ENCODE data around the gene ALG14.

Gene ALG14

GRCh38 chr1:95004013-95004412 is 68.7 kb downstream of the ALG14 start:
- H3K4me3 ChIP-seq (ENCODE audit: low read depth, low read length) = no peak overlapping the region
- DNase-seq = no peak

GRCh38 chr1:95003433-95003738 is 69.4 kb downstream of the ALG14 start:
- no peak for TF ChIP-seq CTCF (IDR thresholded peaks at IDR 0.05; ENCODE audit: low read depth, low read length, missing control alignments)
- no peaks in the 10 kb centered on the region for H3K36me3 ChIP-seq (replicated peaks)
- DNase-seq = no peak
- H3K4me3 ChIP-seq (ENCODE audit: low read depth, low read length) = no peak overlapping the region
- no peak overlapping the region for H3K27ac ChIP-seq
- in situ Hi-C loops (cut with HindIII; ENCODE audit: low pct_ligation_motif_present, low sequenced_read_pairs) = no loop called here
- no peaks in the 10 kb centered on the region for H3K27me3 ChIP-seq (replicated peaks)

More at GRCh38 chr1:95004013-95004412, 68.7 kb downstream of the ALG14 start:
- no peaks in the 10 kb centered on the region for H3K27me3 ChIP-seq (replicated peaks)
- no peaks in the 10 kb centered on the region for H3K36me3 ChIP-seq (replicated peaks)
- in situ Hi-C loops (cut with HindIII; ENCODE audit: low pct_ligation_motif_present, low sequenced_read_pairs) = no loop called here
- no peak overlapping the region for H3K27ac ChIP-seq
- no peak for TF ChIP-seq CTCF (IDR thresholded peaks at IDR 0.05; ENCODE audit: low read depth, low read length, missing control alignments)

- no peaks in the 10 kb centered on the region for H3K27me3 ChIP-seq (replicated peaks)
- peak overlapping the region; percentile 0 for H3K27ac ChIP-seq
- in situ Hi-C loops (cut with HindIII; ENCODE audit: low pct_ligation_motif_present, low sequenced_read_pairs) = no loop called here
- no peak for TF ChIP-seq CTCF (IDR thresholded peaks at IDR 0.05; ENCODE audit: low read depth, low read length, missing control alignments)
- no peak overlapping the region for H3K4me3 ChIP-seq (ENCODE audit: low read depth, low read length)
- DNase-seq = no peak
- no peaks in the 10 kb centered on the region for H3K36me3 ChIP-seq (replicated peaks)
These were observed 70.0 kb downstream of the ALG14 start for GRCh38 chr1:95002540-95003432.

- no peak overlapping the region for H3K4me3 ChIP-seq (ENCODE audit: low read depth, low read length)
- TF ChIP-seq CTCF (IDR thresholded peaks at IDR 0.05; ENCODE audit: low read depth, low read length, missing control alignments) = no peak
- H3K27me3 ChIP-seq (replicated peaks) = no peaks in the 10 kb centered on the region
- in situ Hi-C loops (cut with HindIII; ENCODE audit: low pct_ligation_motif_present, low sequenced_read_pairs) = no loop called here
- DNase-seq = no peak
- no peak overlapping the region for H3K27ac ChIP-seq
- no peaks in the 10 kb centered on the region for H3K36me3 ChIP-seq (replicated peaks)
These were observed 70.6 kb downstream of the ALG14 start for GRCh38 chr1:95002164-95002539.

GRCh38 chr1:94999456-95000131 is 73.2 kb downstream of the ALG14 start:
- no peak overlapping the region for H3K27ac ChIP-seq

More at GRCh38 chr1:94999456-95000131, 73.2 kb downstream of the ALG14 start:
- in situ Hi-C loops (cut with HindIII; ENCODE audit: low pct_ligation_motif_present, low sequenced_read_pairs) = no loop called here
- no peak for DNase-seq
- TF ChIP-seq CTCF (IDR thresholded peaks at IDR 0.05; ENCODE audit: low read depth, low read length, missing control alignments) = no peak
- Histone ChIP-seq H3K36me3 (replicated peaks) (no peaks in the 10 kb centered on the region), H3K27me3 (replicated peaks) (no peaks in the 10 kb centered on the region), H3K4me3 (ENCODE audit: low read depth, low read length) (no peak overlapping the region)
